HG03039 (cell line): ENCODE data around the gene PTPN5.

Experiments
- ATAC-seq: cut with Tn5 transposase; IDR thresholded peaks from one replicate; pipeline ENCODE4 v1.9.1; 2021; ENCODE audit warnings: mild to moderate bottlenecking, moderate library complexity; ENCODE audit not compliant: unreplicated experiment

Gene PTPN5

DNA sequence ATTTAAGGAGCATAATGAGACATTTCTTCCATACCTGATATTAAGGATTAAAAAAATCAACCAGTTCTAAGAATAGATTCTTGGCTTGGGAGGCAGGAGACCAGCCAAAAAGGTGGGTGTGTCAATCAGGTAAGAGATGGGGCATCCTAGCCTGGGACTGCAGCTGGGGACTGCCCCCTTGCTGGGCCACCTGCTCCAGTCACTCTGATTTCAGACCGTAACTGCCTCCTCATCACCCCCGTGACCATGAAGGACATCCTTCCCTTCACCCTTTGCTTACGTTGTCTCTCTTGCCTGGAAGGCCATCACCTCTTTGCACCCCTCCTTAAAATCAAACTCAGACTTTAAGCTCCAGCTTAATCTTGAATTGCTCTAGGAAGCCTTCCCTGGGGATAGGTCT lies 17.9 kb downstream of the PTPN5 start:
- ATAC-seq: no peak

DNA sequence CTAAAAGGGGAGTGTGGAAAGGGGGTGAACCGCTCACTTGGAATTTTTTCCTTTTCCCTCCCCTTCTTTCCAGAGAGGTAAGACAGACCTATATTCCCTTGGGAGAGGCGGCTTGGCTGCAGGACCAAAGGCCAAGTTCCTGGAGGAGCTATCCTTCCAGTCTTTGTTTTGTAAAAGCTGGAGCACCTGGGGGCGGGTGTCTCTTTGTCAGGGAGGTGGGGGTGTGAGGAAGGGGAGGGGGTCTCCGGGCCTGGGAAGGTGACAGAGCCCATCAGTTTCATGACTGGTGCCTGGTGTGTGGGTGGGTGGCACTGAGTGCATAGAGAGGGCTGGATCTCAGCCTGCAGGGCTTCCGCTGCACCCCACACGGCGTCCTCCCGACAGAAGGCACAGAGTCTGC lies 18.5 kb downstream of the PTPN5 start:
- ATAC-seq: no peak

GRCh38 chr11:18772211-18772610 lies 19.4 kb downstream of the PTPN5 start:
- ATAC-seq: no peak

DNA sequence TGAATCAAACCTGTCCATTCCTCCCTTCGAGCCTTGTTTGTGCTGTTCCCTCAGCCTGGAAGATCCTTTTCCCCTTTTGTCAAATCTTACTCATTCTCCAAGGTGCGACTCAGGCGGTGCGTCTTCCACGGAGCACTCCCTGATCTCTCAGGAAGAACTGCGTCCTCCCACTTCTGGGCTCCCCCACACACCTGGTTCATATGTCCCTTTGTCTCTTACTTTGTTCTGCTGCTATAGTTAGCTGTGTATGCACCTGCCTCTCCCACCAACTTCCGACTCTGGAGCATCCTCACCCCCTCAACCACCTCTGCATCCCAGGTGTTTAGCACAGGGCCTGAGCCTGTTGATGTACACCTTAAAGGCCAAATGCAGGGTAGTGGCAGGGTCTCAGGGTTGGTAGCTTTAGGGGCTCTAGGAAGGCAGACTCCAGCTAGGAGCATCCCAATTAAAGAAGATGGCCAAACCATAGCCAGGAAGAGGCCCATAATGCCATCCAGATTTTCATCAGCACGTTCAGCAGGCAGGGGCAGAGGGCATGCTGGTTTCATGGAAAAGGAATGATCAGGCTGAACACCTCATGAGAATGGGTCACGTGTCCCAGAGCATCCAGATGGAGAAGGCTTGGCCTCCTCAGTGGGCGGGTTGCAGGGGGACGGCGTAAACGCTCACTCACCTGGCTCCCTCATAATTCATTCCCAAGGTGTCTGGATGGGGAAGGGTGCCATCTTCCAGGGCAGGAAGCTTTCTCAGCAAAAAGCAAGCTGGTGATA lies 20.1 kb downstream of the PTPN5 start:
- no peak for ATAC-seq

DNA sequence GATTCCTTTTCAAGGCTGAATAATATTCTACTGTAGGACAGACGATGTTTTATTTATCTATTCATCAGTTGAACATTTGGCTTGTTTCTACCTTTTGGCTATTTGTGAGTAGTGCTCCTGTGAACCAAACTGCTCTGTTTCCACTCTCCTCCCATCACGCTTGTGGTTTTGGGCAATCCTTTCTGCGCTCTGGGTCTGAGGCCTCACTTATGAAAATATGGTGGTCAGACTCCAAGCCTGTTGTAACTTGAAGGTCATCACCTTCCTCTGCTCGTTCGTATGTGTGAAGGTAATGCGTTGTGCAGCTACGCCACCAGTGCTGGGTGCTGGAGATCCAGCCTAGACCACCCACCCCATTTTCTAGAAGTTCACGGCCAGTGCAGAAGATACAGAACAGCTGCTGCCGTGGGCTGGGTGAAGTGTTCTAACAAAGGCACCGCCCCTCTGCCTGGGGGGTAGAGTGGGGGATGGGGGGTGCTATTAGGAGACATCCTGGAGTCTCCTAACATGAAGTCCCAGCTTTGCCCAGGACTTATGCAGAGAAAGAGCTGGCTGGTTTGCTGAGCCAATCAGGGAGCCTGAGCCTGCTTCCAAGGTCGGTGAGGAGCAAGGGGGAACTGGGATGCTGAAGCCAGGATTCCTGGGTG lies 21.0 kb downstream of the PTPN5 start:
- no peak for ATAC-seq

DNA sequence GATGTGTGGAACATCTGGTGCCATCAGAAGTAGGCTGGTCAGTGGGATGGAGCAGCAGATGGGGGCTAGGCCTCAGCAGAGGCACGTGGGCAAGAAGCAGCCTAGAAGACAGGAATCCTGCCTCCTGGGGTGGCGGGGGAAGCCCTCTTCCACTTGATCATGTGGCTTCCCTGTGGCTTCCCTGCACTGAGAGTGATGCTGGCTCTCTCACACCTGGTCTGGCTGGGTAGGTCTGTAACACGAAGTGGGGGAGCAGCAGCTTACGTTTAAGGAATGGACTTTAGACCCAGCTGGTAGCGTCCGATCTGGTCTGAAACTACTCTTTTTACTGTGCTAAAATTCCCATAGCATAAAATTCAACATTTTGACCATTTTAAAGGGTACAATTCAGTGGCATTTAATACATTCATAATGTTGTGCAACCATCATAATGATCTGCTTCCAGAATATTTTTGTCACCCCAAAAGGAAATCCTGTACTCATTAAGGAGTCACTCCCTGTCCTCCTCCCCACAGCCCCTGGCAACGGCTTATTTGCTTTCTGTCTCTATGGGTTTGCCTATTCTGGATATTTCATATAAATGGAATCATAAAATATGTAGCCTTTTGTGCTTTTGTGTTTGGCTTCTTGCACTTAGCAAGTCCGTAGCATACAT lies 21.7 kb downstream of the PTPN5 start:
- peak; percentile 45 for ATAC-seq

GRCh38 chr11:18768978-18769377 lies 22.6 kb downstream of the PTPN5 start:
- ATAC-seq: no peak

- peak; percentile 78 for ATAC-seq
Observed at GRCh38 chr11:18768472-18768901, 23.1 kb downstream of the PTPN5 start.

DNA sequence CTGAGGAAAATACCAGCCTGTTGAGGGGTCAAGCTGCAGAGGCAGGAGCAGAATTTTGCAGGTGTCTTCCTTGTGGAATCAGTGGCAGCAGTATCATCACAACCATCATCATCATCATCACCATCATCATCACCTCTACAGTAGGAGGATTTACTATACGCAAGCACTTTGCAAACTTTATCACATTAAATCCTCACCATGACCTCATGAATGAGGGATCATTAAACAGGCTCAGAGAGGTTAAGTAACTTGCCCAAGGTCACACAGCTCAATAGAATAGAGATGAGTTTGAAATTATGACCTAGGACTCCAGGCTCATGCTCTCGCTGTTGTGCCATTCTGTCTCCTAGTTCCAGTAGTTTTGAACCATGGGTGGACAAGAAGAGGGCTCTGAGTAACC lies 25.6 kb downstream of the PTPN5 start:
- ATAC-seq: no peak

- no peak for ATAC-seq
Observed at GRCh38 chr11:18765554-18765953, 26.0 kb downstream of the PTPN5 start.

DNA sequence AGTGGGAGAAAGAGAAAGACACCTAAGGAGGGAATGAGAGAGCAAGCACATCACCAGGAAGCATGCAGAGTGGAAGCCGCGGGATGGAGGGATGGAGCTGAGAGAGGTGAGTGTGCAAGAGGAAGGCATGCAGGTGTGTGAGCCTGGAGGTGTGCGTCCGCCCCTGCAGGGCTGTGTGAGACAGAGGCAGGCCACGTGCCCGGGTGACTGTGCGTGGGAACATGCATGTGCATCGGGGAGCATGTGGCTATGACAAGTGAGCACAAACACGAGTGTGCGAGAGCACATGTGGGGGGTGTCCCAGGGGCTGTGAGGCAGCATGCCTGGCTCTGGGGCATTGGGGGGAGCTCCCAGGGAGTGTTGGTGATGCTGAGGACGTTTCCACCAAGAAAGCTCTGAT lies 29.9 kb downstream of the PTPN5 start:
- no peak for ATAC-seq

DNA sequence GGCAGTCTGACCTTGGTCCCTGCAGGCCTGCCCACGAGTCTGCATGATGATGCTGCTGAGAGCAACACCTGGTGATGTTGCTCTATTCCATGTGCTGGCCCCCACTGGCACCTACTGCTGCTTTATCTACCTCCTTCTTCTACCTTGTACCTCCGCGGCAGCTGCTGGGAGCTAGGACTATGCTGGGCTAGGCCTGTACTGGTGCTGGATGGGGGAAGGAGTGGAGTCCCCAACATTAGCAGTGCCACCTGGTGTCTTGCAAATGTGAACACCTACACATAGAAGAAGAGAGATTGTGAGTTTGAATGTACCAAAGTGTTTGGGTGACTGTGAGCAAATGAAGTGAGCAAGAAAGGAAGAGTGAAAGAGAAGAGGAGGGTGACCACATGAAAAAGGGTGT lies 30.5 kb downstream of the PTPN5 start:
- ATAC-seq: no peak

- ATAC-seq: no peak
Observed at GRCh38 chr11:18757811-18758210, 33.8 kb downstream of the PTPN5 start.

DNA sequence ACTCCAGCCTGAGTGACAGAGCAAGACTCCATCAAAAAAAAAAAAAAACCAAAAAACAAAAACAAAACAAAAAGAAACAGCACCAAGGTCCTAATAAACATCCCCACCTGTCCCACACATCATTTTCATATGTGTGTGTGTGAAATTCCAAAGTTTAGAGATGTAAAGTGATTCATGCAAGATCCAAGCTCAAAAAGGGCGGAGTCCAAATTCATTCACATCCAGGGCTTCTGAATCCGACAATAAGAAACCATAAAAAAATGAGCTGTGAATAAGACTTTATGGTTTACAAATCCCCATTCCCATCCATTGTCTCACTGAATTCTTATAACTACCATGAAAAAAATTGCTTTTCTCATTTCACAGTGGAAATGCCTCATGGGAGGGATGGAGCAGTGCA lies 34.7 kb downstream of the PTPN5 start:
- no peak for ATAC-seq

DNA sequence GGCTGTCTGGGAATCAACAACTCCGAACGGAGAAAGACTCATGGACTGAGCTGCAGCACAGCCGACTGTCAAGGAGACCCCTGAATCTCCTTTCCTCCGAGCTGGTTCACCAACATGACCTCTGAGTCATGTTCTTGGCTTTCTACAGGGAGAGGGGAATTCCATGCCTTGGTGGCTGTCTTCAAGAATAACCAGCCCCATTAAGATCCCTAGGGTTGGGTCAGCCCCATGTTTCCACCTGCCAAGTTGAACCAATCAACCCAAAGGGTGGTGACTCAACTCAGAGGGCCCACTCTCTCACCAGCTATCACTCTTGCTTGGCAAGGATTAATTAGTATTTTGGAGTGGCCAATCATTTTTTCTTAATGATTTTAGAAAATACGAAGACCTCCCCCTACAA lies 37.3 kb downstream of the PTPN5 start:
- ATAC-seq: no peak

GRCh38 chr11:18752502-18752901 lies 39.1 kb downstream of the PTPN5 start:
- ATAC-seq: no peak

- no peak for ATAC-seq
Observed at GRCh38 chr11:18750944-18751343, 40.7 kb downstream of the PTPN5 start.

- ATAC-seq: no peak
Observed at GRCh38 chr11:18749681-18750319, 41.8 kb downstream of the PTPN5 start.

- ATAC-seq: no peak
Observed at GRCh38 chr11:18748766-18749365, 42.7 kb downstream of the PTPN5 start.

DNA sequence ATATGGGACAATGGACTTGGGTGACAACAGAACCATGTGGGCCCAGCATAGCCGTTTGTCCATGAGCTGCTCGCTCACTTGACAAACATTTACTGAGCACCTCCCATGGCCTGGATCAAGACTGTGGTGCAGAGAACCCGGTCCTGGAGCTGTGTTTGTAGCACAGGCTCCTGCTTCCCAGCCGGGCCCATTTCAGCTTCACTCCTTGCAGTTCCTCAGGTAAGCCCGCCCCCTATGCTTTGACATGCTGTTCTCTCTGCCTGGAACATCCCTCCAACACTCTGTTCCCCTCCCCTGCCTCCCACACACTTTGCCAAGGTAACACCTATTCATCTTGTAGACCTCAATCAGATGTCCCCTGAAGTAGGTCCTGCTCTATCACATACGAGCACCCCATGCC lies 46.3 kb downstream of the PTPN5 start:
- ATAC-seq: no peak

DNA sequence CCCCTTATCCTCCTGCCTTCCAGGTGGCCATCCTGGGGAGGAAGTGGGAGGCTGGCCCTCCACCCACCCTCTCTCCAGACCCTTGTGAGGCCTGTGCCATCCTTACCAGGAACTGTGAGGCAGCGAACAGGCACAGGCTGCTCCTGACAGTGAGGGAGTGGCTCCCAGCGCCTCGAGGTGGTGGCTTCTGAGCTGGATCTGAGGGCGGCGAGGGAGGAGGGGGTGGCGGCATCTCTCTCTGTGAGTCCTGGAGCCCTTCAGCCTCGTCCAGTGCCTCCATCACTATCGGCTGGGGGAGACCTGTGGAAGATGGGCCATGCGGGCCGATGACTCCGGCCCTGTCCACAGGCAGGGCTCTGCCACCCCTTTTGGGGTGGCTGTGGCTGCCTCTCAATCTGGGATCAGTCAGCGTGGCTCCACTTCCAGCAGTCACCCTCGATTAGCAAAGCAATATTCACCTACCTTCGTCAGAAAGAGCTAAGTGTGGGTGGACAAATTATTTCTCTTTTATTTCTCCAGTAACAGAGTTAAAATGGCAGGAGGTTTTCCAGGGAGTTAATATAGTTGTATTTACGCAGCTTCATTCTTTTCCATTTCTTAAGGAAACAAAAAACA lies 47.6 kb downstream of the PTPN5 start:
- ATAC-seq: no peak
